GM12874 (cell line): ENCODE measurements around the gene AAMP.

Source experiments
- TF ChIP-seq, protein P1 (sequence below): IDR thresholded peaks from 2 replicates; pipeline ENCODE4 v1.5.1; 2011; ENCODE audit warnings: low read depth, mild to moderate bottlenecking, control low read depth, low read length, moderate library complexity; ENCODE audit not compliant: insufficient read depth

Gene AAMP

DNA sequence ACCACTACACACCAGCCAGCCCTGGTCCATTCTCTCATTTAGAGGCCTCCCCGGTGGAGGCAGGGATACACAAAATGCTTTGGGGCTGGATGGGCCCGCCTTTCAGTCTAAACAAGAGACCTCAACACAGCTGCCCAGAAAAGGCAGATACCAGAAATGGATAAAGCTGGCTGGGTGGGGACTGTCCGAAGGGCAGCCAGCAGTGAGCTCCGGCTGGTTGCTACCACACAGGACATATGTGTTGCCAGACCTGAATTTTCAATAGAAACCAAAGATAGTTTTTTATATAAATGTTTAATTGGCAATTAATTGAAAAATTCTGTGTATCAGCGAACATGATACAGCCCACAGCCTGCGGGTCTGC is 7.7 kb downstream of the AAMP start:
- TF ChIP-seq, protein P1, sequence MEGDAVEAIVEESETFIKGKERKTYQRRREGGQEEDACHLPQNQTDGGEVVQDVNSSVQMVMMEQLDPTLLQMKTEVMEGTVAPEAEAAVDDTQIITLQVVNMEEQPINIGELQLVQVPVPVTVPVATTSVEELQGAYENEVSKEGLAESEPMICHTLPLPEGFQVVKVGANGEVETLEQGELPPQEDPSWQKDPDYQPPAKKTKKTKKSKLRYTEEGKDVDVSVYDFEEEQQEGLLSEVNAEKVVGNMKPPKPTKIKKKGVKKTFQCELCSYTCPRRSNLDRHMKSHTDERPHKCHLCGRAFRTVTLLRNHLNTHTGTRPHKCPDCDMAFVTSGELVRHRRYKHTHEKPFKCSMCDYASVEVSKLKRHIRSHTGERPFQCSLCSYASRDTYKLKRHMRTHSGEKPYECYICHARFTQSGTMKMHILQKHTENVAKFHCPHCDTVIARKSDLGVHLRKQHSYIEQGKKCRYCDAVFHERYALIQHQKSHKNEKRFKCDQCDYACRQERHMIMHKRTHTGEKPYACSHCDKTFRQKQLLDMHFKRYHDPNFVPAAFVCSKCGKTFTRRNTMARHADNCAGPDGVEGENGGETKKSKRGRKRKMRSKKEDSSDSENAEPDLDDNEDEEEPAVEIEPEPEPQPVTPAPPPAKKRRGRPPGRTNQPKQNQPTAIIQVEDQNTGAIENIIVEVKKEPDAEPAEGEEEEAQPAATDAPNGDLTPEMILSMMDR, result no peak

DNA sequence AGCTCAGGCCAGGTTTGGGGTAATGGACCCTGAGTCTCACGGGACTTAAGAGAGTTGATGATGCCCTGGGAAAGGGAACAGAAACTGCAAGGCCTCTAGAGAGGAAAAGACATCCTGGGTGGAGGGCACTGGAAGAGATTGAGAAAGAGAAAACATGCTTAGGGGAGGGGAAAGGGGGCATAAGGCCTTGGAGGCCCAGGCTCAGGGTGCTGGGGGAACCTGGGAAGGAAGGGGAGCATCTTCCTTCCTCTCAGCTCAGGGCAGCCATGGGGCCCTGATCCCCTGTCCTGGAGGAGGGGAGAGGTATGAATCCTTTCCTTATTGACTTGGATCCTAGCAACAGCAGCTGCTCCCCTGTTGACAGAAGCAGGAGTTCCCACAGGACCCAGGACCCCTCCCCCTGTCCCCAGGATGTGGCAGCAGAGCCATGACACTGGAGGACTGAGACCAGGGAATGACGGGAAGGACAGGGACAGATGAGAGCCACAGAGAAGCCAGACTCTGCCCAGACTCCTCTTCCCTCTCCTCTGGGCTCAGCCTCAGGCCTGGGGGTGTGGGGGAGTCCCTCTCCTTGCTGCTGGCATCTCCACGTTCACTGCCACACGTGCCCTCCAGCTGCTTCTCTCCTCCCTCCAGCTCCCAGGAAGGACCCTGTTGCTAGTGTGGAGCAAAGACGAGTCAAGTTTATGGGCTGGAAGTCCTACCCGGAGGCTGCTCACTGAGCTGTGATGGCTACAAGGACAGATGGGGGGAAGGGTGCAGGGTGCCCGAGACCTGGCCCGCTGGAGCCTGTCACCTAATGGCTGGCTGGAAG is 8.3 kb downstream of the AAMP start:
- TF ChIP-seq, protein P1, result no peak

DNA sequence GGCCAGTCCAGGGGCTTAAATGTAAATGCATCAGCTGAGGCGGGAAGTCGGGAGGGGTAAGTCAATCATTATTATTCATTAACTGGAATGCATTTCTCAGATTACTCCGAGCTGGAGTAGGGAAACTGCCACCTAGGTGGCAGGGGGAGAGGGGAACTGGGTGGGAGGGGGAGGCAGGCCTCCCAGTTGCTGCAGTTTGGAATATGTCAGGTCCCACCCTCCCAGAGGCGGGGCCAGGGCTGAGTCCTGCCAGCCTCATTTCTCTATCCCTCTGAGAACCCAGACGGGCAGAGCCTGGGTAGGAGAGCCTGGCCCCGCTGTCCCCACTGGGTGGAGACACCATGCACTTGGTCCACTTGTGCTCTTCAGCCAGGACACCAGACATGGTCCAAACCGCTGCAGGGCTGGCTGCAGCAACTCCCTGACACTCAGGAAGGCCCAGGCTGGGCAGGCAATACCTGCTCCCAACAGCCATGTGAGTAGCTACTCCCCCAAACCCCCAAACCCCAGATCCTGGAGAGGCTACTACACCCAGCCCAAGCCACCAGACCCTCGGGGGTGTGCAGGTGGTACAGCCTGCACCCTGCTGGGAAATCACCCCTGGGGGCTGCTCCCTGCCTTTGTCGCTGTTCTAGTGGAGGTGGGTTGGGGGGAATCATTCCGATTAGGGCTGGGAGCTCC is 9.1 kb downstream of the AAMP start, which contains the start of gene GPBAR1:
Gene GPBAR1, plus strand, starts transcription at position 274 of the 681 bp plus-strand sequence. CDS start 1,710 bp downstream, outside the sequence.
- TF ChIP-seq, protein P1, result no peak

DNA sequence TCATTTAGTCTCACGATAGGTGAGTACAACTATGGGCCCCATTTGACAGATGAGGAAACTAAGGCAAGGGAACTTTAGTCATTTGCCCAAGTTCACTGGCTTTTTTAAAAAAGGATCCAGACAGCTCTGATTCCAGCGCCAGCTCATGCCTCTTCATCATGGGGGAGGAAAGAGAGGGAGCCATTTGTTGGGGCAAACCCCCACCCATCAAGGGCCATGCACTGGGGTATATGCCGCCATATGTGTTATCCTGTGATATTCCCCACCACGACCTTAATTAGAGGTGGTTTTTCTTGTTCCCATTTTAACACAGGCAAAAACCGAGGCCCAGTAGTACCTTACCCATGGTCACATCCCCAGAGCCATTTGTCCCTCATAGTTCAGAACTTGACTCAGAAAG is 9.8 kb downstream of the AAMP start:
- TF ChIP-seq, protein P1, result no peak

DNA sequence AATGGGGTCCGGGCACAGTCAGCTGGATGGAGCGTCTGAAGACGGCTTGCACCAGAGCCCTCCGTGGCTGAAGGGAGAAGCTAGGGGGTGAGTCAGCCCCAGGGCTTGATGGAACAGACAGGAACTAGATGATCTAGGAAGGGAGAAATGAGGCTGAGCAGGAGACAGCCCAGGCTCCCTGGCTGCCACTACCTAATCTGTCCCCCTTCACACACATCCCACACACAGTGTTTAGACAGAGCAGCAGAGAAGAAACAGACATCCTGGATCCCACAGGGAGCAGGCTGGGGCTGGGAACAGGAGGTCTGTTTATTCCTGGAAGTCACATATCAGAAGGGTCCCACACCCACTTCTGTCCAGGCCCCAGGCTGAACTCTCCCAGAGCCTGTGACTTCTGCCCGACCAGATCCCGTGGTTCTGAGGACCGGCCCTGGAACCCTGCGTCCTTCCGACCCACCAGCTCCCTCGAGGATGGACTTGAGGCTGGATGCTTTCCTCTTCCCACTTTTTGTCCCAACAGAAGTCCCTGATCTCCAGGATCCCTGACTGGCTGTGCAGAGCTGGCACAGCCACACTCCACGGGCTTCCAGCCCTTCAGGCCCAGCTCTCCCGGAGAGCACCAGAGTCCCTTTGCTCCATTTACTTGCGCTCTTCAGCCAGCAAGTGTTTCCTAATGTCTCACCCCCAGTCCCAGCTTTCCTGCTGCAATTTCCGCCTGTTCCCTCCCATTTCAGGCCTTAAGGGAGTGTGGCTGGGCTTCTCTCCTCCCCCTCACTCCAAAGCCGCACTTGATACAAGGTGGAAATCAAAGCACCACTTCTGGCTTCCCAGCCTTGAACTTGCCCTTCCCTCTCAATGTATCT is 10.6 kb downstream of the AAMP start:
- TF ChIP-seq, protein P1, result no peak

DNA sequence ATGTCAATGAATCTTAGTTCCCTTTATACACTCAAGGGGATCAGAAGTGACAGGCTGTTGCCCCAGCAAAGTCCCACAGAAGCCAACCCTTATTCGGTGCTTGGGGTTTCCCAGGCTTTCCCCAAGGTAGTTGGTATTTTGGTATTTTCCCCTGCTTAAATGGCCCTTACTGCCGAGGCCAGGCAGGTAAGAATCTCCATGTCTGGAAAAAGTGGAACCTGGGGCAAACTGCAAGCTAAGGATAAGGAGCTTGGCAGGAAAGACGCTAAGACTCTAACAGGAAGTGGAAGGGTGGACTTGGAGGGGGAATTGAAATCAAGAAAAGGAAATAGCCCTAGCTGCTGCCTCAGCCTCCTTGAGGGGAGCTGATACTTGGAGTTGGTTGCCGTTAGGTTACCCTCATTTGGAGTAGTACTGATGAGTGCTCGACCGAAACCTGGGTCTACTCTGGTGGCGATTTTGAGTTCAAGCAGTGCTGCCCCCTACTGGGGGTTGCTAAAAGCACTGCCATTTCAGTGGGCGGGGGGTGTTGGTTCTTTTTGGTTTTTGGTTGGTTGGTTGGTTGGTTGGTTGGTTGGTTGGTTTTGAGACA is 12.5 kb downstream of the AAMP start:
- TF ChIP-seq, protein P1, result peak; percentile 81
